HepG2 (cell line): ENCODE measurements around the gene SLC48A1. TPM values are rescaled to one million over a fixed set of nuclear protein-coding genes. Genes with fewer than 3 reads are reported as not detected.

Experiments
- ATM ChIP-seq: fragments of 450-650 bp; IDR thresholded peaks from 2 replicates; pipeline ENCODE4 v1.7.1; 2017; ENCODE audit warnings: mild to moderate bottlenecking, borderline replicate concordance
- BRCA1 ChIP-seq: sonication (generic); formaldehyde crosslinking; IDR thresholded peaks from 2 replicates; pipeline ENCODE4 v1.4.0; 2020; ENCODE audit warnings: missing genetic modification reagents
- FUBP1 ChIP-seq: sonication (generic); formaldehyde crosslinking; IDR thresholded peaks from 2 replicates; pipeline ENCODE4 v1.5.1; 2020; ENCODE audit warnings: missing genetic modification reagents, mild to moderate bottlenecking, borderline replicate concordance
- JARID2 ChIP-seq: sonication (generic); formaldehyde crosslinking; IDR thresholded peaks from 2 replicates; pipeline ENCODE4 v1.8.1; 2023; ENCODE audit warnings: missing genetic modification reagents, inconsistent platforms; ENCODE audit not compliant: insufficient replicate concordance
- KDM1A ChIP-seq: IDR thresholded peaks from 2 replicates; pipeline ENCODE4 v1.6.1; 2016; ENCODE audit warnings: missing compliant biosample characterization
- MED8 ChIP-seq: sonication (generic); formaldehyde crosslinking; IDR thresholded peaks from 2 replicates; pipeline ENCODE4 v1.8.1; 2023; ENCODE audit warnings: mild to moderate bottlenecking, missing genetic modification reagents; ENCODE audit not compliant: insufficient replicate concordance
- MEF2D ChIP-seq: sonication (generic); formaldehyde crosslinking; IDR thresholded peaks from 2 replicates; pipeline ENCODE4 v1.5.1; 2020; ENCODE audit warnings: mild to moderate bottlenecking, missing genetic modification reagents
- NFYC ChIP-seq: IDR thresholded peaks from 2 replicates; pipeline ENCODE4 v1.6.1; 2016; ENCODE audit warnings: missing genetic modification reagents, missing compliant biosample characterization
- NR2F6 ChIP-seq, 2 experiments: IDR thresholded peaks; 2 replicates each; pipeline ENCODE4 v1.6.1; 2016; ENCODE audit warnings: antibody characterized with exemption in 1 of 2, mild to moderate bottlenecking in 1 of 2
- RFX5 ChIP-seq: IDR thresholded peaks from 2 replicates; pipeline ENCODE4 v1.6.1; 2011; ENCODE audit warnings: low read depth, low read length, improper control_type of control experiment
- TCF7L2 ChIP-seq: IDR thresholded peaks from 2 replicates; pipeline ENCODE4 v1.6.1; 2011; ENCODE audit warnings: mild to moderate bottlenecking, low read depth, low read length, moderate library complexity
- ZNF10 ChIP-seq: sonication (generic); formaldehyde crosslinking; IDR thresholded peaks from 2 replicates; pipeline ENCODE4 v1.4.0; 2020; ENCODE audit warnings: mild to moderate bottlenecking, low read depth, missing genetic modification reagents, borderline replicate concordance
- ZNF775 ChIP-seq: sonication (generic); formaldehyde crosslinking; IDR thresholded peaks from 2 replicates; pipeline ENCODE4 v1.4.0; 2020; ENCODE audit warnings: missing genetic modification reagents, mild to moderate bottlenecking, moderate library complexity, borderline replicate concordance
- ZSCAN21 ChIP-seq: sonication (generic); formaldehyde crosslinking; IDR thresholded peaks from 2 replicates; pipeline ENCODE4 v1.8.0; 2022; ENCODE audit warnings: mild to moderate bottlenecking, missing genetic modification reagents, moderate library complexity, borderline replicate concordance
- polyA plus RNA-seq, 8 experiments: library from polyadenylated mRNA; depleted of rRNA in 3 of 8; stranded (reverse) in 7 of 8; unstranded in 1 of 8; fragments of >200 nt; fragmentation: Illumina TruSeq in 4 of 8; extraction: Trizol in 4 of 8; gene quantifications; 2 replicates each; pipeline versions ENCODE4 v1.2.1 to v1.2.3, GENCODE V29; 2011 to 2016; ENCODE audit warnings: low read depth in 4 of 8, missing spikeins in 1 of 8, mixed read lengths in 1 of 8; ENCODE audit not compliant: insufficient read depth in 1 of 8
- total RNA-seq, 5 experiments: library from RNA; depleted of rRNA; stranded (reverse); fragments of >200 nt; fragmentation: Illumina TruSeq; extraction: Trizol; gene quantifications; 2 replicates each; pipeline ENCODE4 v1.2.3, GENCODE V29; 2016; ENCODE audit warnings: low read depth in 1 of 5
- TF ChIP-seq, protein P1 (sequence below): sonication (generic); formaldehyde crosslinking; conservative IDR thresholded peaks from 2 replicates; pipeline ENCODE4 v1.8.0; 2022; ENCODE audit warnings: missing genetic modification reagents
- TF ChIP-seq, protein P2 (sequence below): sonication (generic); formaldehyde crosslinking; IDR thresholded peaks from 2 replicates; pipeline ENCODE4 v1.8.0; 2022; ENCODE audit warnings: missing genetic modification reagents, low read depth, mild to moderate bottlenecking, borderline replicate concordance
- TF ChIP-seq, protein P3 (sequence below): sonication (generic); formaldehyde crosslinking; IDR thresholded peaks from 2 replicates; pipeline ENCODE4 v1.4.0; 2020; ENCODE audit warnings: missing genetic modification reagents
- TF ChIP-seq, protein P4 (sequence below): sonication (generic); formaldehyde crosslinking; IDR thresholded peaks from 2 replicates; pipeline ENCODE4 v1.5.0; 2020; ENCODE audit warnings: mild to moderate bottlenecking, missing genetic modification reagents
- TF ChIP-seq, protein P5 (sequence below): IDR thresholded peaks from 2 replicates; pipeline ENCODE4 v1.6.1; 2016; ENCODE audit warnings: missing compliant biosample characterization, missing genetic modification reagents, borderline replicate concordance

SLC48A1 gene
- total and polyA plus RNA-seq, 2 of the 13 experiments (the other 11 are each of a cell fraction or from before 2014, with no cell fraction given), result 2.2 to 3.7 TPM

DNA sequence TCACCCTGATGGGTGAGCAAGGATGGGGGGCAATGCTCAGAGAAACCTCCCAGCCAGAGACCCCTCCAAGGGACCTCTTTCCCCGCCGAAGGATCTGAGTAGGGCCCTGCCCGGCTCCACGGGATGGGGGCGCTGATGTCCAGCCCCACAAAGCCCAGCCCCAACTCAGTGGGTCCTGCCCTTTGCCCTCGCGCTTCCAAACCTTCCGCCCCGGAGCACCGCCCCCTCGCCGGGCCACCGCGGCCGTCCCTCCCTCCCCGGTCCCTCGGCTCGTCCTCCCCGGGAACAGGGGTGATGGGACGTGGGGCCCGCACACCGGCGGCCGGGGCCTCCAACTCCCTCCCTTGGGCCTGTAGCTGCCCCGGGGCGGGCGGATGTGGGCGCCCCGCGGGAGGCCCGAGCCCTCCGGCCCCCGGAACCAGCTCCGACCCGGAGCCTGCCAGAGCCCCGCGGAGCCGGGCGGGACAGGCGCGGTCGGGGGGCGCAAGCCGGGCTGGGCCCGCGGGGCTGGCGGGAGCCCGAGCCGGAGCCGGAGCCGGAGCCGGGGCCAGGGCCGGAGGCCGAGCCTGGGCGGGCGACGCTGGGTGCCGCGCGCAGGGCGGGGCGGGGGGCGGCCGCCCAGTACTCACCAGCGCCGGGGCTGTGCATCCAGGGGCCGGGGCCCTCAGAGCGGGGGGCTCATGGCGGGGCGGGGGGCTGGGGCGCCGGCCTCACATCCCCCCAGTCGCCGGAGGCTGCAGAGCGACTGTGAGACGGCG is 46.3 kb downstream of the SLC48A1 start (continued):
- TF ChIP-seq ZSCAN21 (CRISPR knock-in tag) (no peak), RFX5 (no peak), TCF7L2 (no peak), JARID2 (no peak), ZNF10 (CRISPR knock-in tag) (no peak), NFYC (CRISPR knock-in tag) (no peak), MEF2D (no peak), ZNF775 (CRISPR knock-in tag) (no peak), BRCA1 (CRISPR knock-in tag) (no peak), FUBP1 (CRISPR knock-in tag) (no peak), MED8 (CRISPR knock-in tag) (no peak), KDM1A (CRISPR knock-in tag) (no peak), NR2F6 (IDR thresholded peaks at IDR 0.05) (peak; percentile 70), NR2F6 (CRISPR knock-in tag; IDR thresholded peaks at IDR 0.05) (peak; percentile 86), ATM (no peak)
- TF ChIP-seq, protein P1, sequence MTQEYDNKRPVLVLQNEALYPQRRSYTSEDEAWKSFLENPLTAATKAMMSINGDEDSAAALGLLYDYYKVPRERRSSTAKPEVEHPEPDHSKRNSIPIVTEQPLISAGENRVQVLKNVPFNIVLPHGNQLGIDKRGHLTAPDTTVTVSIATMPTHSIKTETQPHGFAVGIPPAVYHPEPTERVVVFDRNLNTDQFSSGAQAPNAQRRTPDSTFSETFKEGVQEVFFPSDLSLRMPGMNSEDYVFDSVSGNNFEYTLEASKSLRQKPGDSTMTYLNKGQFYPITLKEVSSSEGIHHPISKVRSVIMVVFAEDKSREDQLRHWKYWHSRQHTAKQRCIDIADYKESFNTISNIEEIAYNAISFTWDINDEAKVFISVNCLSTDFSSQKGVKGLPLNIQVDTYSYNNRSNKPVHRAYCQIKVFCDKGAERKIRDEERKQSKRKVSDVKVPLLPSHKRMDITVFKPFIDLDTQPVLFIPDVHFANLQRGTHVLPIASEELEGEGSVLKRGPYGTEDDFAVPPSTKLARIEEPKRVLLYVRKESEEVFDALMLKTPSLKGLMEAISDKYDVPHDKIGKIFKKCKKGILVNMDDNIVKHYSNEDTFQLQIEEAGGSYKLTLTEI (CRISPR knock-in tag), result no peak
- TF ChIP-seq, protein P2, sequence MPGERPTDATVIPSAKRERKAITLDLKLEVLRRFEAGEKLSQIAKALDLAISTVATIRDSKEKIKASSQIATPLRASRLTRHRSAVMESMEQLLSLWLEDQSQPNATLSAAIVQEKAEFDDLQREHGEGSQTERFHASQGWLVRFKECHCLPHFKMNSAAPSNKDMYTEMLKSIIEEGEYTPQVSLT (CRISPR knock-in tag), result no peak
- TF ChIP-seq, protein P3, sequence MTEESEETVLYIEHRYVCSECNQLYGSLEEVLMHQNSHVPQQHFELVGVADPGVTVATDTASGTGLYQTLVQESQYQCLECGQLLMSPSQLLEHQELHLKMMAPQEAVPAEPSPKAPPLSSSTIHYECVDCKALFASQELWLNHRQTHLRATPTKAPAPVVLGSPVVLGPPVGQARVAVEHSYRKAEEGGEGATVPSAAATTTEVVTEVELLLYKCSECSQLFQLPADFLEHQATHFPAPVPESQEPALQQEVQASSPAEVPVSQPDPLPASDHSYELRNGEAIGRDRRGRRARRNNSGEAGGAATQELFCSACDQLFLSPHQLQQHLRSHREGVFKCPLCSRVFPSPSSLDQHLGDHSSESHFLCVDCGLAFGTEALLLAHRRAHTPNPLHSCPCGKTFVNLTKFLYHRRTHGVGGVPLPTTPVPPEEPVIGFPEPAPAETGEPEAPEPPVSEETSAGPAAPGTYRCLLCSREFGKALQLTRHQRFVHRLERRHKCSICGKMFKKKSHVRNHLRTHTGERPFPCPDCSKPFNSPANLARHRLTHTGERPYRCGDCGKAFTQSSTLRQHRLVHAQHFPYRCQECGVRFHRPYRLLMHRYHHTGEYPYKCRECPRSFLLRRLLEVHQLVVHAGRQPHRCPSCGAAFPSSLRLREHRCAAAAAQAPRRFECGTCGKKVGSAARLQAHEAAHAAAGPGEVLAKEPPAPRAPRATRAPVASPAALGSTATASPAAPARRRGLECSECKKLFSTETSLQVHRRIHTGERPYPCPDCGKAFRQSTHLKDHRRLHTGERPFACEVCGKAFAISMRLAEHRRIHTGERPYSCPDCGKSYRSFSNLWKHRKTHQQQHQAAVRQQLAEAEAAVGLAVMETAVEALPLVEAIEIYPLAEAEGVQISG (CRISPR knock-in tag), result peak; percentile 61; the same call in 1 of the 2 replicates
- TF ChIP-seq, protein P4, sequence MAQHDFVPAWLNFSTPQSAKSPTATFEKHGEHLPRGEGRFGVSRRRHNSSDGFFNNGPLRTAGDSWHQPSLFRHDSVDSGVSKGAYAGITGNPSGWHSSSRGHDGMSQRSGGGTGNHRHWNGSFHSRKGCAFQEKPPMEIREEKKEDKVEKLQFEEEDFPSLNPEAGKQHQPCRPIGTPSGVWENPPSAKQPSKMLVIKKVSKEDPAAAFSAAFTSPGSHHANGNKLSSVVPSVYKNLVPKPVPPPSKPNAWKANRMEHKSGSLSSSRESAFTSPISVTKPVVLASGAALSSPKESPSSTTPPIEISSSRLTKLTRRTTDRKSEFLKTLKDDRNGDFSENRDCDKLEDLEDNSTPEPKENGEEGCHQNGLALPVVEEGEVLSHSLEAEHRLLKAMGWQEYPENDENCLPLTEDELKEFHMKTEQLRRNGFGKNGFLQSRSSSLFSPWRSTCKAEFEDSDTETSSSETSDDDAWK (CRISPR knock-in tag), result no peak
- TF ChIP-seq, protein P5, sequence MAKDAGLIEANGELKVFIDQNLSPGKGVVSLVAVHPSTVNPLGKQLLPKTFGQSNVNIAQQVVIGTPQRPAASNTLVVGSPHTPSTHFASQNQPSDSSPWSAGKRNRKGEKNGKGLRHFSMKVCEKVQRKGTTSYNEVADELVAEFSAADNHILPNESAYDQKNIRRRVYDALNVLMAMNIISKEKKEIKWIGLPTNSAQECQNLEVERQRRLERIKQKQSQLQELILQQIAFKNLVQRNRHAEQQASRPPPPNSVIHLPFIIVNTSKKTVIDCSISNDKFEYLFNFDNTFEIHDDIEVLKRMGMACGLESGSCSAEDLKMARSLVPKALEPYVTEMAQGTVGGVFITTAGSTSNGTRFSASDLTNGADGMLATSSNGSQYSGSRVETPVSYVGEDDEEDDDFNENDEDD (CRISPR knock-in tag), result no peak
